Fibroblast of gingiva (primary cell): ENCODE data around the gene NOVA1.

Source experiments
- DNase-seq: peaks from one replicate; pipeline ENCODE4 v3.0.0-alpha.2; 2011; ENCODE audit warnings: low read depth

The NOVA1 gene

DNA sequence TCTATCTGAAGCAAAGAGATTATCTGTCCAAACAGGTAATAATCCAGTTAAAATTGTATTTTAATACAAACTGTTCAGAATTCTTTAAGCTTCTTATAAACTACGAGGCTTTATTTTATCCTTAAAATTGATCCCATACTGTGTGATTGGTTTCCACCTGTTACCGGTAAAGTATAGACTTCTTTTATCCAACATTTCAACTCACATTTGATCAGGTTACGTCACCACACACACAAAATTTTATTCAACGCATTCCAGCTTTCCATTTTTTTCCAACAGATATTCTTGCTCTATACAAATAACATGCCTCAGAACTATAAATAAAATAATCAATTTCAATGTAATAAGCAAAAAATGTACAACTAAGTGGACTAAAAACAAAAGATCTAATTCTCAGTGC is 4.5 kb downstream of the NOVA1 start:
- no peak for DNase-seq

DNA sequence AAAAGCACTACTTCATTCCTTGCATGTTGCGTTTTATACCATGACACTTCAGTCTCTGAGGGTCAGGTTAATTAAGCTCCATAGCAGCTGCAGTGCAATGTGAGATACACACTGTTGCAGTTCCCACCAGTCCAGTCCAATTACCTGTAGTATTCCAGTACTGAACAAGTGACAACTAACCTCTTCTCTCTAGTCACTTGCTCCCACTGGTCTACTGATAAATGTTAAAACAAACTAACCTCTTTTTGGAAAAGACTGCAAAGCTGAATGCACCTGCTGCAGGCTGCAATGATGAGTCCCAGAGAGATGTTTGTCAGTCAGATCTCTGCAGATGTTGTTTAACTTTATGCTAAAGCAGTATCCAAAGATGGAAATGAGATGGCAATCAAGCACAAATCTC is 7.9 kb downstream of the NOVA1 start:
- no peak for DNase-seq

GRCh38 chr14:26577711-26578110 is 20.1 kb downstream of the NOVA1 start:
- no peak for DNase-seq

- no peak for DNase-seq
Measured at GRCh38 chr14:26554069-26554772, 43.6 kb downstream of the NOVA1 start.

DNA sequence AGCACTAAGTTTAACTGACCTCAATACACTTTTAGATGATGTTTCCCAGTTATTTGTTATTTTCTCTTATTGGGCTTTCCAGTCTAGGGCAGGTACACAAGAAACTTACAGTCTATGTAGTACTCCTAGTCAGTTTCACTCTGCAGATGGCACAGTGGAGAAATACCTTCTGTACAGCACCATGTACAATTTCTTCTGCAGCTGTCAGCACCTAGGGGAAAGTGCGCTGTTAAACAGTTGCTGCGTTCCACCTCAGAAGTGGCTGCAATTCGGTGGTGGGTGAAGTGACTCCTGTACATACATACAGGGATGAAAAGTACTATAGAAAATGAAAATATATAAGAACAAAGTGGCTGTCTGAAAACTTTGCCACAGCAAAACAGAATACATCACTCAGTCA is 48.3 kb downstream of the NOVA1 start:
- no peak for DNase-seq

- peak; percentile 35 for DNase-seq
Measured at GRCh38 chr14:26548406-26548805, 49.4 kb downstream of the NOVA1 start.

DNA sequence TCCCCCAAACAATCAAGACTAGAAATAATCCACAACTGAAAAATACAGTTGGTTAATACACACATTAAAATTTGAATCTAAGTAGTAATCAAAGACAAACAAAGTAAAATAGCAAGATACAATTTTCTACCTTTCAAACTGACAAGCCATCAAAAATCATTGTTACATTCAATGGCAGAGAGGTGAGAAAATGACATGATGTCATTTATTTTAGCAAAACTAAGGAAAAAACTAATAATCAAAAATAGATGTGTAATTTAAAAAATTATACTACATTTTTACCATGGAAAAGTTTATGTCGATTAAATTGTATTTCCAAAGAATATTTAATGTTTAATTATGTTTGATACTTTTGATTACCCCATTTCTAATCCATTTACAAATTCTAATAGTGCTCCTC is 59.7 kb downstream of the NOVA1 start:
- no peak for DNase-seq

DNA sequence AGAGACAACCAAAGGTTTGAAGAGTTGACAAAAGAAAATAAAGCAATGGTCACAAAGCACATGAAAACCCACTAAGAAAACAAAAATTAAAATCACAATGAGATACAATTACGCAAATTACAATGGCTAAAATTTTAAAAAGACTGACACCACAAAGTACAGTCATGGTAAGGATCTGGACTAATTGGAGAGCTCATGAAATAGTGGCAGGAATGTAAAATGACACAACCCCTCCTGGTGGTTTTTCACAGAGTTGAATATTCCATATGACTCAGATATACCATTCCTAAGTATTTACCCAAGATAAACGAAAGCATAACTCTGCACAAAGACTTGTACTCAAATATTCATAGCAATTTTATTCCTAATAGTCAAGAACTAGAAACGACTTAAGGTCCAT is 65.9 kb downstream of the NOVA1 start:
- DNase-seq: peak; percentile 58

DNA sequence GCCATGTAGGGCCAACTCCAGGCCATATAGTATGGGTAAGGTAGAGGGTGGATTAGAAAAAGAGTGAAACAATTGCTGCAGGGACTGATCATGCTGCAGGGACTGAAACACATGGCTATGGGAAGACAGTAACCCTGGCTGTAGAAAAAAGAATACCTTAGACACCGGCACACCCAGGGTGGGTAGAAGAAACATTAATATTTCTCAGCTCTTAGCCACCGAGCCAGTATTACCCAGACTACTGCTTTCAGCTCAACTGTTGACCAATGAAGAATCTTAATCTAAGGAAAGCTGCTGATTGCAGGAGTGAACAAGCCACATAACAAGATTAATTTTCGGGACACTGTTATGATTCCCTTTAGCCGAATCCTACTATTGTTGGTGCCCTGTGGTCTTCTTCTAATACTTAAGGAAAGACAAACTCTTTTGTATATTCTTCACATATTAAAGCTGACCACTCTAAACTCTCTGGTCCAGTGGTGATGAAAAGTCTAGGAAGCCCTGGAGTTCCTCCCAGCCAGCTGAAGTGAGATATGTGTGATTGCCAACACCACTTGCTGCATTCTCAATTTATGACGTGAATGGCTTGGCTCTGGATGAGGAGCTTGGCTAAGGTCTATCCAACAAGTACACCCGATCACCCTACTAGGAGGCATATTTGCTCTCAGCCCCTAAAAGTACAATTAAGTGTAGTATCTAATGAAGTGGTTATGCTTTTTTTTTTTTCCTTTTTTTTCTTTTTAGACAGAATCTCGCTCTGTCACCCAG is 69.2 kb downstream of the NOVA1 start:
- peak; percentile 57 for DNase-seq

GRCh38 chr14:26527095-26527494 is 70.7 kb downstream of the NOVA1 start:
- DNase-seq: peak; percentile 3

GRCh38 chr14:26526137-26526536 is 71.7 kb downstream of the NOVA1 start:
- DNase-seq: peak; percentile 47

DNA sequence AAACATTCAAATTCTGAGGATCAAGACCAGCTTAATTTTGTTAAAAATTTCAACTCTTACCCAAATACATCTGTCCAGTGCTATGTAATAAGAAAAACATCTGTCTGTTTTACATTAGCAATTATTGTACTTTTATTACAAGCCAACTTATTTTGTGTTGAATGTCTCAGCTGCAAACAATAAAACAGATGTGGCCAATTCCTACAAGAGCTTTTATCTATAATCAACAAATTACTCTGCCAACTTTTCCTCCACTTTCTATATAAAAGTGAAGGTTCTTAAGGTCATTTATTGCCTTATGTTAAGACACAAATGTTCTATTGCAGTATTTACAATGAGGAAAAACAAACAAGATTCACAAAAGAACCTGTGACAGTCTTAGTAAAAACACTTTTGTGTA is 72.7 kb downstream of the NOVA1 start:
- peak; percentile 39 for DNase-seq

GRCh38 chr14:26522967-26523366 is 74.9 kb downstream of the NOVA1 start:
- DNase-seq: peak; percentile 82

DNA sequence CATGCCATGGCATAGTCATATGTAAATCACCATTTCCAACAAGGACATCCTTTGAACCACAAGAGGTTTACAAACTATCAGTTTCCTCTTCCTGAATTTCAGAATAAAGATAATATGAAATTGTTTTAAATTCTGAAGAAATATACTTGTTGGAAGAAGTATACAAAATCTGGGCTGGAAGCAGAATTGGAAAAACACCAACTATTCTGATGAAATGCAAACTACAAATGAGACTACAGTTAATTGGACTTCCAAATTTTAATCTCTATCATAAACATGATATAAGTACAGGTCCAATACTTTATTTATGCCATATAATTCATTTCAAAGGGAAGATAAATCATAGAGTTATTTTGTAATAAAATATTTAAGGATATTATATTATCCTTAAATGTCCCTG is 80.1 kb downstream of the NOVA1 start:
- no peak for DNase-seq

- DNase-seq: no peak
Measured at GRCh38 chr14:26500028-26500427, 97.8 kb downstream of the NOVA1 start.

GRCh38 chr14:26499546-26499945 is 98.3 kb downstream of the NOVA1 start:
- DNase-seq: no peak

- no peak for DNase-seq
Measured at GRCh38 chr14:26486922-26487321, 110.9 kb downstream of the NOVA1 start.

DNA sequence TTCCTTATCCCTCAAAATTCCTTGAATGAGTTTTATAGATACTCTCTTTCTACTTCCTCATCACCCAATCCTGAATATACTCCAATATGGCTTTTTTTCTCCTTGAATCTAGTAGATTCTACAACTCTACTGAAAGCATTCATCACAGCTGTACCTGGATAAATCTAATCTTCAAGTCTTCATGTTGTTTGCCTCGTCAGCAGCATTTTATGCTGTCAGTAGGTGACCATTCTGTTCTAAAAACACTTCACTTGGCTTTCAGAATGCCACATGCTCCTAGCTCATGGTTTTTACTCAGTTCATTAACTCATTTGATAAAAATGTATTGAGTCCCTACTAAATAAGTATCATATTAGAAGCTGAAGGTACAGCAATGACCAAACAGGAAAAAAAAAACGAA is 113.3 kb downstream of the NOVA1 start:
- no peak for DNase-seq

- DNase-seq: no peak
Measured at GRCh38 chr14:26478967-26479366, 118.9 kb downstream of the NOVA1 start.

DNA sequence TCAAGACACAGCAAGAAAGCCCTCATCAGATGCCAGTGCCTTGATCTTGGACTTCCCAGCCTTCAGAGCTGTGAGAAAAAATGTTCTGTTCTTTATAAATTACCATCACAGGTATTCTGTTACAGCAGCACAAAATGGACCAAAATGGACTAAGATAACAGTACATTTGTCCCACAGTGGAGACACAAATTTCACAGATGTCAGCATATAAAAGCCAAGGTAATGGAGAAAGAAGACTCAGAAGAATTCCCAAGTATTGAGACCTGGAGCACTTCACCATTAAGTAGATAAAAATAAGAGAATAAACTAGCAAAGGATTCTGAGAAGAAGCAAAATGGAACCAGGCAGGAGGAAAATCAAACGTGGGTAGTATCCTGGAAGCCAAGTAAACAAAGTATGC is 131.0 kb downstream of the NOVA1 start:
- DNase-seq: no peak

DNA sequence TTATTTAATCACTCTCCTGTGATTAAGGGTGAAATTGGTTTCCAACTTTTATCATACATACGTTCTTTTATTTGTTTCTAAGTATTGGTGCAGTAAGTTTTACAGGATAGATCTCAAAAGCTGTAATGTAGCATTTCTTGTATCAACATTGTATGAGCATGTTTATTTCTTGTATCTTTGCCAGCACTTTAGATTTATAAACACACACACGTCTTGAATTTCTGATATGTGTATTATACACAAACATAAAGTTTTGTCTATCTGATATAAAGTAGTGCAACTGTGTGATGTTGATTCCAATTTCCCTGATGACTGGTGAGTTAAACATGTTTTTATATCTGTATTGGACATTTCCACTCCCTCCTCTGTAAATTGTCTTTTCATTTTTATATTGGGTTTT is 134.7 kb downstream of the NOVA1 start:
- DNase-seq: no peak

DNA sequence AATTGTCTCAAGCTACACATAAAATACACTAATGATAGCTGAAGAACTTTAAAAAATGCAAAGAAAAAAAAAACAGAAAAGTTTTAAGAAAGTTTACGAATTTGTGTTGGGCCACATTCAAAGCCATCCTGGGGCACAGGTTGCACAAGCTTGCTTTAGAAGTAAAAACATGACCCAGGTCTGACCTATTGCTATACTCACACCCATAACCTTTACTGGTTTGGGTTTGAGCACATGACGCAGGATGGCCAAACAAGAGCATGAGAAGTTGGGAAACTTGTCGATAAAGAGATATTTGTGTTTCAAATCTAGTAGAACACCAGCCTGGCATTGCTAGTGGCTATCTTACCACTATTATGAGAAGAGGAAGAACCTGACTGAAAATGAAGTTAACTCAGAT is 143.7 kb downstream of the NOVA1 start:
- DNase-seq: no peak

- DNase-seq: no peak
Measured at GRCh38 chr14:26448181-26448855, 149.5 kb downstream of the NOVA1 start.
